ENCODE measurements around the gene FBXO44. TPM values are rescaled to one million over a fixed set of nuclear protein-coding genes. Genes with fewer than 3 reads are reported as not detected.

Gene FBXO44
- polyA plus RNA-seq, 2 donors, result 9.0 to 16.2 TPM

DNA sequence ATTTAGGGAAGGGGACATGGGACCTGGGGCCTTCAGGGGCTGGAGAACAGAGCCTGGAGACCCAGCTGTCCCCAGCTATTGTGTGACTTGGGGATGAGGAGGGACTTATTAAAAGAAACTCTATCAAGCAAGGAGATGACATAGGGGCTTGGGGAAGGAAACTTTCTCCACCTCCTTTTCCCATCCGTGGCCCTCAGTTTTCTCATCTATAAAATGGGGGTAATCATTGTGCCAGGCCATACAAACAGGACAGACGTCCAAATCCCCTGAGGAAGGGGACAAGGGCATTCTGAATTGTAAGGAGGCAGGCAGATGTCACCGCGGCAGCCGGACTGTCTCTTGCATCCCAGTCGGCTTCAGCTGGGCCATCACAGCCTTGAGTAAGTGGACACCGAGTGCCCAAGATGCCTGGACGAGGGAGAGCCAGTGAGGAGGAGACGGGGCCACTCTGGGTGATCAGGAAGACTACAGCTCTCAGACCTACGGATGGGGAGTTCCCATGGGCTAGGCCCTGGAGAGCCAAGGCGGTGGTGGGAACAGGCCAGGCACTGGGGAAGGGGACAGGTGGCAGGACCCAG lies 2.4 kb upstream of the FBXO44 start:
- H3K4me1 ChIP-seq (ENCODE audit: control insufficient read depth in 2 of 2, insufficient read depth in 2 of 2, low read length in 1 of 2), result peaks cover 11 to 15% of the 10 kb centered on the region in 2 donors

DNA sequence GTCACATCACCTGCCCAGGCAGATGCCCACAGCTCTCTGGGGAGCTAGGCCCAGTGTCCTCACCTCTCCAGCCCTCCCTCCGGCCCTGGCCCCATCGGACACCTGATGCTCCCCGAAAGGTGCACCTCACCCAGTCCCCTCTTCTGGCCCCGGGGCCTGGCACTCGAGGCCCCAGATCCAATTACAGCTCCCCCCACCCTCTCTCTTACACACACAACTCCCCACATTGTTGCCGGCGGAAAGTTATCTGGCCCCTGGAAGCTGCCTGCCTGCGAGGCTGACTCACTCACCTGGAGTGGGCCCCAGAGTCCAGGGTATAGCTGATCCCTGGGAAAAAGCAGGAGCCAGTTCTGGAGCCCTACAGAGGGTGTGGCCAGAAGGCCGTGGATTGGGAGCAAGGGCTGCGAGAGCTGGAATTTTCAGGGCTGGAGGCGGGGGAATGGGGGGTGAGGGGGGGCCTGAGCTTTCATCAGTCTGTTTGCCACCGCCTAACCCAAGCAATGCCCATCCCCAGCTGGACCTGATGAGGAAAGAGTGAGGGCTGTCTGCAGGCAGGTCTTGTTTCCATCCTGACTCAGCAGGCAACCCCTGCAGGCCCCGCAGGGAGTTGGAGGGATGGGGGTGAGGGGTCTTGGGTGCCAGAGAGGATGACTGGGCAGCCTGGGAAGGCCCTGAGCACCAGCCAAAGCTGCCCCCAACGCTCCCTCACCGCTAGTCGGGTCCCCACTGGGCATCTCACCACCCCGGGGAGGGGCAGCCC lies 1.4 kb upstream of the FBXO44 start:
- no peaks in the 10 kb centered on the region for H3K9me3 ChIP-seq (ENCODE audit: control insufficient read depth in 2 of 2, insufficient read depth in 1 of 2, low read depth in 1 of 2, low read length in 1 of 2)
- H3K27ac ChIP-seq (ENCODE audit: low read depth in 2 of 2, low read length in 1 of 2), result peak overlapping the region in 1 of 2 donors; percentile 9
- H3K36me3 ChIP-seq (ENCODE audit: control insufficient read depth in 2 of 2, insufficient read depth in 2 of 2, low read length in 1 of 2), result peaks cover 0 to 6% of the 10 kb centered on the region in 2 donors
- no peaks in the 10 kb centered on the region for H3K27me3 ChIP-seq (ENCODE audit: control insufficient read depth in 1 of 2, insufficient read depth in 2 of 2, low read length in 2 of 2)
- H3K4me1 ChIP-seq (ENCODE audit: control insufficient read depth in 2 of 2, insufficient read depth in 2 of 2, low read length in 1 of 2), result peaks cover 6 to 15% of the 10 kb centered on the region in 2 donors
- WGBS, 2 donors, result 48 to 53% methylated on average over 17 of the region's 17 CpGs
- peak overlapping the region in 1 of 2 donors; percentile 63 for H3K4me3 ChIP-seq (ENCODE audit: low read depth in 1 of 2, low read length in 2 of 2)

More for the DNA sequence above, 2.4 kb upstream of the FBXO44 start:
- no peaks in the 10 kb centered on the region for H3K9me3 ChIP-seq (ENCODE audit: control insufficient read depth in 2 of 2, insufficient read depth in 1 of 2, low read depth in 1 of 2, low read length in 1 of 2)
- WGBS, 2 donors, result 88 to 91% methylated on average over 11 of the region's 11 CpGs
- no peak overlapping the region for H3K27ac ChIP-seq (ENCODE audit: low read depth in 2 of 2, low read length in 1 of 2)
- H3K4me3 ChIP-seq (ENCODE audit: low read depth in 1 of 2, low read length in 2 of 2), result no peak overlapping the region
- no peaks in the 10 kb centered on the region for H3K27me3 ChIP-seq (ENCODE audit: control insufficient read depth in 1 of 2, insufficient read depth in 2 of 2, low read length in 2 of 2)
- peaks cover 0 to 2% of the 10 kb centered on the region in 2 donors for H3K36me3 ChIP-seq (ENCODE audit: control insufficient read depth in 2 of 2, insufficient read depth in 2 of 2, low read length in 1 of 2)

DNA sequence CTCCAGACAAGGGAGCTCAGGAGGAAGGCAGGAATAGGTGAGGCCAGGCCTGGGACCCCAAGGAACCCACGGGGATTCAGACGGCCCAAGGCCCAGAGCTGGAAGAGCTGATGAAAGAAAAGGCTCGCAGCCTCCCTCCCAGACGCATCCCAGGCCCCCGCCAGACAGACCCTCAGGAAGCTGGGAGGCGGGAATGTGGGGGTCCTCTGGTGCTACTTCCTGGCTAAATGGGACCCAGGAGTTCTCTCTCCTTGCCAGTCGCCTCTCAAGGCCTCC lies 878 bp upstream of the FBXO44 start:
- peaks cover 0 to 9% of the 10 kb centered on the region in 2 donors for H3K36me3 ChIP-seq (ENCODE audit: control insufficient read depth in 2 of 2, insufficient read depth in 2 of 2, low read length in 1 of 2)
- no peaks in the 10 kb centered on the region for H3K27me3 ChIP-seq (ENCODE audit: control insufficient read depth in 1 of 2, insufficient read depth in 2 of 2, low read length in 2 of 2)
- peak overlapping the region; percentile 9 to 37 for H3K27ac ChIP-seq (ENCODE audit: low read depth in 2 of 2, low read length in 1 of 2)
- peaks cover 6 to 13% of the 10 kb centered on the region in 2 donors for H3K4me1 ChIP-seq (ENCODE audit: control insufficient read depth in 2 of 2, insufficient read depth in 2 of 2, low read length in 1 of 2)
- peak overlapping the region; percentile 63 to 68 for H3K4me3 ChIP-seq (ENCODE audit: low read depth in 1 of 2, low read length in 2 of 2)
- 38 to 47% methylated on average over 7 of the region's 7 CpGs for WGBS, 2 donors
- no peaks in the 10 kb centered on the region for H3K9me3 ChIP-seq (ENCODE audit: control insufficient read depth in 2 of 2, insufficient read depth in 1 of 2, low read depth in 1 of 2, low read length in 1 of 2)

DNA sequence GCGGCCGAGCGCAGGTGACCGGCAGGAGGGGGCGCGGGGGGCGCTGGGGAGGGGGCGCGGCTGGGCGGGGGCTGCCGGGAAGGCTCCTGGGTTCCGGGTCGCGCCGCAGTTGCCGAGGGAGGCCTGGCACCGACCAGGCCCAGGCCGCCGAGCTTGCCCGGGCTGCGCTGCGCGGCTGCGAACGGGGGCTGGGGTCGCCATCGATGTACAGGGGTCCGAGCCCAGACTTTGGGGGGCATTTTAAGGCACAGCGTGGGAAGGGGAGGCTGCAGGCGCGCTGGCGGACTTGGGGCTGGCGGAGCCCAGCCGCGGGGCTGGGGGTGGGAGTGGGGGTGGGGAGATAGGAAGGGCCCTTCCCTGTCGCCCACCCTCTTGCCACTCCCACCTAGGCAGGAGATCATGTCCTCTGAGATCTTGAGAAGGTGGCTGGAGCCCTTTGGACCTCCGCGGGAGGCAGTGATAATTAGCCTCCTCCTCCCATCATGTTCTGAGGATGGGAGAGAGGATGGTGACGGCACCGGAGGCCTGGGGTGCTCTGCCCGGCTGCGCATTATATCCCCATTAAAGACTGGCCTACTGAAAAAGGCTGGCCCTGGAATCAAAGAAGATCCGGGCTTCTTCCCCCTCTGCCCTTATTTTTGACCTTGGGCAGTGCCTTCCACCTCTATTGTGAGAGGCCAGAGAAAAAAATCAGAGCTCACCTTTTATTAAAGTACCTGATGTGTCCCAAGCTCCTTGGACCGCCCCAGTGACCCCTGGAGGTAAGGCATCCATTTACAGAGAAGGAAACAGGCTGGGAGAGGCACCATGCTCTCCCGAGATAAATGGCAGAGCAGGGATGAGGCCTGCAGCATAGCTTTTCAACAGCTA lies 497 bp downstream of the FBXO44 start:
- H3K27ac ChIP-seq (ENCODE audit: low read depth in 2 of 2, low read length in 1 of 2), result no peak overlapping the region
- peaks cover 6 to 8% of the 10 kb centered on the region in 2 donors for H3K4me1 ChIP-seq (ENCODE audit: control insufficient read depth in 2 of 2, insufficient read depth in 2 of 2, low read length in 1 of 2)
- H3K36me3 ChIP-seq (ENCODE audit: control insufficient read depth in 2 of 2, insufficient read depth in 2 of 2, low read length in 1 of 2), result peaks cover 0 to 9% of the 10 kb centered on the region in 2 donors
- peak overlapping the region; percentile 58 to 68 for H3K4me3 ChIP-seq (ENCODE audit: low read depth in 1 of 2, low read length in 2 of 2)
- no peaks in the 10 kb centered on the region for H3K27me3 ChIP-seq (ENCODE audit: control insufficient read depth in 1 of 2, insufficient read depth in 2 of 2, low read length in 2 of 2)
- 6 to 7% methylated on average over 38 to 45 of the region's 45 CpGs for WGBS, 2 donors
- H3K9me3 ChIP-seq (ENCODE audit: control insufficient read depth in 2 of 2, insufficient read depth in 1 of 2, low read depth in 1 of 2, low read length in 1 of 2), result no peaks in the 10 kb centered on the region

DNA sequence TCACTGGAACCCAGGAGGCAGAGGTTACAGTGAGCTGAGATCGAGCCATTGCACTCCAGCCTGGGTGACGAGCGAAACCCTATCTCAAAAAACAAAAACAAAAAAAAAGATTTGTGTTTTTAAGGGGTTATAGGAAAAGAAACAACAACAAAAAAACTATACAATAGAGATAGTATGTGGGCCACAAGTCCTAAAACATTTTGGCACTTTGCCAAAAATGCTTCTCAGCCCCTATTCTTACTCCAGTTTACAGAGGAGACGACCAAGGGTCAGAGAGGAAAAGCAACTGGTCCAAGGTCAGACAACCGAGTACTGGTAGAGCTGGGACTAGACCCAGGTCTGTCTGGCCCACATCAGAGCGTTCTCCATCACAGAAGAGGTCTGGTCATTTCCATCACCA lies 3.0 kb downstream of the FBXO44 start:
- Histone ChIP-seq H3K27me3 (ENCODE audit: control insufficient read depth in 1 of 2, insufficient read depth in 2 of 2, low read length in 2 of 2) (no peaks in the 10 kb centered on the region), H3K4me1 (ENCODE audit: control insufficient read depth in 2 of 2, insufficient read depth in 2 of 2, low read length in 1 of 2) (peaks cover 6 to 8% of the 10 kb centered on the region in 2 donors), H3K27ac (ENCODE audit: low read depth in 2 of 2, low read length in 1 of 2) (no peak overlapping the region), H3K36me3 (ENCODE audit: control insufficient read depth in 2 of 2, insufficient read depth in 2 of 2, low read length in 1 of 2) (peaks cover 0 to 14% of the 10 kb centered on the region in 2 donors), H3K4me3 (ENCODE audit: low read depth in 1 of 2, low read length in 2 of 2) (no peak overlapping the region), H3K9me3 (ENCODE audit: control insufficient read depth in 2 of 2, insufficient read depth in 1 of 2, low read depth in 1 of 2, low read length in 1 of 2) (no peaks in the 10 kb centered on the region)
- 75 to 80% methylated on average over 6 of the region's 6 CpGs for WGBS, 2 donors

DNA sequence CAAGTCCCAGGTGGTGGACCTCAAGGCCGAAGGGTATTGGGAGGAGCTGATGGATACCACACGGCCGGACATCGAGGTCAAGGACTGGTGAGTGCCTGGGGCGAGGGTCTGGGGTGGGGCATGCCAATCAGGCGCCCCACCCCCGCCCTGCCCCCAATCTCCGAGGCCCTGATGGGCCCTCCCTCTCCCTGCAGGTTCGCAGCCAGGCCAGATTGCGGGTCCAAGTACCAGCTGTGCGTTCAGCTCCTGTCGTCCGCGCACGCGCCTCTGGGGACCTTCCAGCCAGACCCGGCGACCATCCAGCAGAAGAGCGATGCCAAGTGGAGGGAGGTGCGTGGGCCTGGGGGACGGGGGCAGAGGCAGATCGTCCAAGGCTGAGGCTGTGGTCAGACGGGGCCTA lies 3.9 kb downstream of the FBXO44 start:
- Histone ChIP-seq H3K4me3 (ENCODE audit: low read depth in 1 of 2, low read length in 2 of 2) (no peak overlapping the region), H3K36me3 (ENCODE audit: control insufficient read depth in 2 of 2, insufficient read depth in 2 of 2, low read length in 1 of 2) (peaks cover 0 to 14% of the 10 kb centered on the region in 2 donors), H3K9me3 (ENCODE audit: control insufficient read depth in 2 of 2, insufficient read depth in 1 of 2, low read depth in 1 of 2, low read length in 1 of 2) (no peaks in the 10 kb centered on the region), H3K4me1 (ENCODE audit: control insufficient read depth in 2 of 2, insufficient read depth in 2 of 2, low read length in 1 of 2) (peaks cover 6 to 8% of the 10 kb centered on the region in 2 donors), H3K27me3 (ENCODE audit: control insufficient read depth in 1 of 2, insufficient read depth in 2 of 2, low read length in 2 of 2) (no peaks in the 10 kb centered on the region), H3K27ac (ENCODE audit: low read depth in 2 of 2, low read length in 1 of 2) (no peak overlapping the region)
- 88 to 90% methylated on average over 23 of the region's 23 CpGs for WGBS, 2 donors

DNA sequence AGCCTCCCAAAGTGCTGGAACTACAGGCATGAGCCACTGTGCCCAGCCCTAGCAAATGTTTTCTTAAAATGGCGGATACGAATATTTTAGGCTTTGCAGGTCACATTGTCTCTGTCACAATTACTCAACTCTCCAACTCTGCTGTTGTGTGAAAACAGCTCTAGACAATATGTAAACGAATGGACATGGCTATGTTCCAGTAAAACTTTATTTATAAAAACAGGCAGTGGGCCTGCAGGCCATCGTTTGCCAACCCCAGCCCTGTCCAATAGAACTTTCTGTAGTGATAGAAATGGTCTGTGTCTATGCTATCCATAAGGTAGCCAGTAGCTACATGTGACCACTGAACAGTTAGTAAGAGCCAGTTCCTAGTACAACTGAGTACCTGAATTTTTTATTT lies 5.1 kb downstream of the FBXO44 start:
- no peak overlapping the region for H3K4me3 ChIP-seq (ENCODE audit: low read depth in 1 of 2, low read length in 2 of 2)
- WGBS, 2 donors, result 83 to 87% methylated on average over 4 of the region's 4 CpGs

DNA sequence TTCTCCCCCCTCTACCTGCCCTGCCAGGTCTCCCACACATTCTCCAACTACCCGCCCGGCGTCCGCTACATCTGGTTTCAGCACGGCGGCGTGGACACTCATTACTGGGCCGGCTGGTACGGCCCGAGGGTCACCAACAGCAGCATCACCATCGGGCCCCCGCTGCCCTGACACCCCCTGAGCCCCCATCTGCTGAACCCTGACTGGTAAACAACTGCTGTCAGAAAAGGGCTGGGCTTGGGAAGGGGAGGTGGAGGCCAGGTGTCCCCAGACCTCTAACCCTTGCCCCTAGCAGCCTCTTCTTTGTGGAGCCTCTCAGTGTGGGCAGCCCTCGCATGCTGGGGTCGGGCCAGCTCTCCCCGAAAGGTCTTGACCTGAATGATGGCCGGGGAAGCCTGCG lies 6.4 kb downstream of the FBXO44 start:
- WGBS, 2 donors, result 90 to 94% methylated on average over 17 of the region's 17 CpGs
- Histone ChIP-seq H3K27me3 (ENCODE audit: control insufficient read depth in 1 of 2, insufficient read depth in 2 of 2, low read length in 2 of 2) (no peaks in the 10 kb centered on the region), H3K9me3 (ENCODE audit: control insufficient read depth in 2 of 2, insufficient read depth in 1 of 2, low read depth in 1 of 2, low read length in 1 of 2) (no peaks in the 10 kb centered on the region), H3K4me3 (ENCODE audit: low read depth in 1 of 2, low read length in 2 of 2) (no peak overlapping the region), H3K4me1 (ENCODE audit: control insufficient read depth in 2 of 2, insufficient read depth in 2 of 2, low read length in 1 of 2) (no peaks in the 10 kb centered on the region), H3K36me3 (ENCODE audit: control insufficient read depth in 2 of 2, insufficient read depth in 2 of 2, low read length in 1 of 2) (peaks cover 0 to 11% of the 10 kb centered on the region in 2 donors), H3K27ac (ENCODE audit: low read depth in 2 of 2, low read length in 1 of 2) (no peak overlapping the region)

More for the DNA sequence above, 5.1 kb downstream of the FBXO44 start:
- Histone ChIP-seq H3K4me1 (ENCODE audit: control insufficient read depth in 2 of 2, insufficient read depth in 2 of 2, low read length in 1 of 2) (peaks cover 3 to 8% of the 10 kb centered on the region in 2 donors), H3K27me3 (ENCODE audit: control insufficient read depth in 1 of 2, insufficient read depth in 2 of 2, low read length in 2 of 2) (no peaks in the 10 kb centered on the region), H3K36me3 (ENCODE audit: control insufficient read depth in 2 of 2, insufficient read depth in 2 of 2, low read length in 1 of 2) (peaks cover 0 to 14% of the 10 kb centered on the region in 2 donors), H3K9me3 (ENCODE audit: control insufficient read depth in 2 of 2, insufficient read depth in 1 of 2, low read depth in 1 of 2, low read length in 1 of 2) (no peaks in the 10 kb centered on the region), H3K27ac (ENCODE audit: low read depth in 2 of 2, low read length in 1 of 2) (no peak overlapping the region)

DNA sequence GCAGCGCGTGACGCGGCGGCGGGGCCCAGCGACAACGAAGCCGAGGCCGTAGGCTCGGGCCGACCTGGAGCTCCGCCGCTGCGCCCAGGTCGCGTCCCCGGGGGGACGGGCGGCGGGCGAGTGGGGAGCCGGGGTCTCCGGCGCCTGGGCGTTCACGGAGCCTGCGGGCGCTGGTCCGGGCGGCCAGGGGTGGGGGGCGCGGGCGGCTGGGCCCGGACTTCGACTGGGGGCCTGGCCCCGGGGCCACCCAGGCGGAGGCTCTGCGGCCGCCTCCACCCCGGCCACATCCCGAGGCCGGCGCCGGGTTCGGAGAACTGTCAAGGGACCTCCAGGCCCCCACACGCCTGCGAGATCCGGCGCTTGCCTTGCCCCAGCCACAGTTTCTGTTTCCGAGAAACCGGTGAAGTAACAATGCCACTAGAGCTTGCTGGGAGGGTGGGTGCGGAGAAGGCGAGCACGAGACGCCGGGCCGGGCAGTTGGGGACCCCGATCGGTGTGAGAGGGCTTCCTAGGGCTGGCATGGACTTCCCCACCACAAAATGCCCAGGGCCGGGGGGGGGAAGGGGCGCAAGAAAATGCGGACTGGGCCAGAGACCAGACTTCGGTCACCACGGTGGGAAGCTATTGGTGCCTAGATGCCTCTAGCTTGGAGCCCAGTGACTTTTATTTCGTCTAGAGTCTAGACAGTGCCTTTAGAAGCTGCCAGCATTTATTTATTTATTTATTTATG lies 9.8 kb downstream of the FBXO44 start:
- H3K36me3 ChIP-seq (ENCODE audit: control insufficient read depth in 2 of 2, insufficient read depth in 2 of 2, low read length in 1 of 2), result peaks cover 0 to 8% of the 10 kb centered on the region in 2 donors
- no peaks in the 10 kb centered on the region for H3K27me3 ChIP-seq (ENCODE audit: control insufficient read depth in 1 of 2, insufficient read depth in 2 of 2, low read length in 2 of 2)
- H3K27ac ChIP-seq (ENCODE audit: low read depth in 2 of 2, low read length in 1 of 2), result peak overlapping the region; percentile 68 to 77
- no peaks in the 10 kb centered on the region for H3K9me3 ChIP-seq (ENCODE audit: control insufficient read depth in 2 of 2, insufficient read depth in 1 of 2, low read depth in 1 of 2, low read length in 1 of 2)
- H3K4me3 ChIP-seq (ENCODE audit: low read depth in 1 of 2, low read length in 2 of 2), result peak overlapping the region; percentile 51 to 77
- H3K4me1 ChIP-seq (ENCODE audit: control insufficient read depth in 2 of 2, insufficient read depth in 2 of 2, low read length in 1 of 2), result no peaks in the 10 kb centered on the region
- 1% methylated on average over 31 to 66 of the region's 66 CpGs for WGBS, 2 donors

Data from esophagus (tissue), 2 donors.